Measurements from ENCODE around the gene TMEM120A.

DNA sequence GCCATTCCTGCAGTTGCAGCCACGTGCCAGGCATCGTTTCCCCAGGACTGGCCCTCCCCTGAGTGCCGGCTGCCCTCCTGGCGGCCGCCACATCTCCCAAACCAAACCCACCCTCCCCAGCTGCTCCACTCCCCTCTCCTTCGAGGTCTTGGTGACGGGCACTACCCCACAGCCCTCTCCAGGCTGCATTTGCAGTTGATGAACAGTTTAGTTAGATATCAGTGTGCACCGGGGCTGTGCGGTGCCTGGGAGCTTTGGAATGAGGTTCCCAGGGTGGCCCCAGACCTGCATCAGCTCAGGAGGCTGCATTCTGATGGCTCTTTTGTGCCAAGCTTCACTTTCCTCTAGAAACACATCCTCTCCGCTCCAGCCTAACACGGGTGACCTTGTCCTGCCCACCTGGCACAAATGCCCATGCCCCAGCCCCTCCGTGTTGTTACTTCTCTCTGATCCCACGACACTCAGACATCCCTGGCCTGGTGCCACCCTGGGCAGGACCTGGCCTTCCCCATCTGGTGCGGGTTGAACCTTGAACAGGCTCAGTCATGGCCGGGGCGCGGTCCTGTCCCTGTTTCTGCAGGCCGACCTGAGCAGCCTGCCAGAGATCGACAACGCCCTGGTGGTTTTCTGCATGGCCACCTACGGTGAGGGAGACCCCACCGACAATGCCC lies 14.5 kb downstream of the TMEM120A start:
- TF ChIP-seq, protein P1, sequence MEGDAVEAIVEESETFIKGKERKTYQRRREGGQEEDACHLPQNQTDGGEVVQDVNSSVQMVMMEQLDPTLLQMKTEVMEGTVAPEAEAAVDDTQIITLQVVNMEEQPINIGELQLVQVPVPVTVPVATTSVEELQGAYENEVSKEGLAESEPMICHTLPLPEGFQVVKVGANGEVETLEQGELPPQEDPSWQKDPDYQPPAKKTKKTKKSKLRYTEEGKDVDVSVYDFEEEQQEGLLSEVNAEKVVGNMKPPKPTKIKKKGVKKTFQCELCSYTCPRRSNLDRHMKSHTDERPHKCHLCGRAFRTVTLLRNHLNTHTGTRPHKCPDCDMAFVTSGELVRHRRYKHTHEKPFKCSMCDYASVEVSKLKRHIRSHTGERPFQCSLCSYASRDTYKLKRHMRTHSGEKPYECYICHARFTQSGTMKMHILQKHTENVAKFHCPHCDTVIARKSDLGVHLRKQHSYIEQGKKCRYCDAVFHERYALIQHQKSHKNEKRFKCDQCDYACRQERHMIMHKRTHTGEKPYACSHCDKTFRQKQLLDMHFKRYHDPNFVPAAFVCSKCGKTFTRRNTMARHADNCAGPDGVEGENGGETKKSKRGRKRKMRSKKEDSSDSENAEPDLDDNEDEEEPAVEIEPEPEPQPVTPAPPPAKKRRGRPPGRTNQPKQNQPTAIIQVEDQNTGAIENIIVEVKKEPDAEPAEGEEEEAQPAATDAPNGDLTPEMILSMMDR (IDR thresholded peaks at IDR 0.05) = no peak
- no peak for TF ChIP-seq EZH2 (IDR thresholded peaks at IDR 0.05)

Measured in neural progenitor cell (in vitro differentiated cells).